Measurements from ENCODE around the gene SLIT2. TPM values are rescaled to one million over a fixed set of nuclear protein-coding genes. Genes with fewer than 3 reads are reported as not detected.

The SLIT2 gene
- total RNA-seq, 1 donor from 2014 or later, result 21.6 TPM

DNA sequence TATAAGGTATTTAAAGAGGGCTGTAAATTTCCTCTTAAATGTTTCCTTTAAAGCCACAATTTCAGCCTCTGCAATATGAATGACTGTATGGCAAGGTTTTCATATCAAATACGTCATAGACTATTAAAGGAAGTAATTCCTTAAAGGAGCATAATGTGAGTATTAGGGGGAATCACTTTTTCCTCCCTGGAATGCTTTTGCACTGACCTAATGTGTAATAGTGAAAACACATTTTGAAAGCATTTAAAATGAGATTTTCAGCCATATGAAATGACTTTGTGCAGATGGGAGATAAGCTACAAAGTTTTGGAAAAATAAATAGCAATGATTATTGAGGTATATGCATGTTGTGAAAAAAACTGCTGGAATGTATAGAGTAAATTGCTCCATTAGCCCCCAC, 17.6 kb downstream of the SLIT2 start:
- no peaks in the 10 kb centered on the region for H3K4me1 Mint-ChIP-seq (ENCODE audit: low read depth, unreplicated experiment)
- H3K27ac Mint-ChIP-seq (ENCODE audit: unreplicated experiment), result no peak overlapping the region
- TF ChIP-seq, protein P1, sequence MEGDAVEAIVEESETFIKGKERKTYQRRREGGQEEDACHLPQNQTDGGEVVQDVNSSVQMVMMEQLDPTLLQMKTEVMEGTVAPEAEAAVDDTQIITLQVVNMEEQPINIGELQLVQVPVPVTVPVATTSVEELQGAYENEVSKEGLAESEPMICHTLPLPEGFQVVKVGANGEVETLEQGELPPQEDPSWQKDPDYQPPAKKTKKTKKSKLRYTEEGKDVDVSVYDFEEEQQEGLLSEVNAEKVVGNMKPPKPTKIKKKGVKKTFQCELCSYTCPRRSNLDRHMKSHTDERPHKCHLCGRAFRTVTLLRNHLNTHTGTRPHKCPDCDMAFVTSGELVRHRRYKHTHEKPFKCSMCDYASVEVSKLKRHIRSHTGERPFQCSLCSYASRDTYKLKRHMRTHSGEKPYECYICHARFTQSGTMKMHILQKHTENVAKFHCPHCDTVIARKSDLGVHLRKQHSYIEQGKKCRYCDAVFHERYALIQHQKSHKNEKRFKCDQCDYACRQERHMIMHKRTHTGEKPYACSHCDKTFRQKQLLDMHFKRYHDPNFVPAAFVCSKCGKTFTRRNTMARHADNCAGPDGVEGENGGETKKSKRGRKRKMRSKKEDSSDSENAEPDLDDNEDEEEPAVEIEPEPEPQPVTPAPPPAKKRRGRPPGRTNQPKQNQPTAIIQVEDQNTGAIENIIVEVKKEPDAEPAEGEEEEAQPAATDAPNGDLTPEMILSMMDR (IDR thresholded peaks at IDR 0.05; ENCODE audit: partially characterized antibody, unreplicated experiment), result no peak
- DNase-seq, result no peak
- no peaks in the 10 kb centered on the region for H3K27me3 Mint-ChIP-seq (ENCODE audit: unreplicated experiment)
- H3K36me3 Mint-ChIP-seq (ENCODE audit: unreplicated experiment), result no peaks in the 10 kb centered on the region
- no peak overlapping the region for H3K4me3 Mint-ChIP-seq (ENCODE audit: unreplicated experiment)
- no peaks in the 10 kb centered on the region for H3K9me3 Mint-ChIP-seq (ENCODE audit: unreplicated experiment)

DNA sequence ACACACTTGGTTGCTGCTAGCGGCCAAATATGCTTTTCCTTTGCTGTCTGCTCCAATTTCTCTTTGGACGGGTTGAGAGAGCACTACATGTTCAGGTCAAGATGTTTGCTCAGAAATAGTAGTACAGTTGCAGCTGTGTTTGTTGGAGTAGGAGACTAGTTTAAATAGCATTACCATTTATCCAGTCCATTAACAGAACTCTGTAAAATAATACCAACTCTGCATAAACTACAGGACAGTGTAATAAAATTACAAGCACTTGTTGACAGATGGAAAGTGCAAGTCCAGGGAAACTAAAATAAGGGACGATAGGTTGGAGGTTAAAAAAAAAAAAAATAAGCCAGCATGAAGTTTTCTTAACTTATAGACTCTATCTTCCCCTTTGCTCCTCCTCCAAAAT, 20.2 kb downstream of the SLIT2 start:
- TF ChIP-seq, protein P1 (IDR thresholded peaks at IDR 0.05; ENCODE audit: partially characterized antibody, unreplicated experiment), result no peak
- no peak overlapping the region for H3K27ac Mint-ChIP-seq (ENCODE audit: unreplicated experiment)
- no peaks in the 10 kb centered on the region for H3K4me1 Mint-ChIP-seq (ENCODE audit: low read depth, unreplicated experiment)
- H3K4me3 Mint-ChIP-seq (ENCODE audit: unreplicated experiment), result no peak overlapping the region
- DNase-seq, result no peak
- no peaks in the 10 kb centered on the region for H3K27me3 Mint-ChIP-seq (ENCODE audit: unreplicated experiment)
- no peaks in the 10 kb centered on the region for H3K9me3 Mint-ChIP-seq (ENCODE audit: unreplicated experiment)
- no peaks in the 10 kb centered on the region for H3K36me3 Mint-ChIP-seq (ENCODE audit: unreplicated experiment)

DNA sequence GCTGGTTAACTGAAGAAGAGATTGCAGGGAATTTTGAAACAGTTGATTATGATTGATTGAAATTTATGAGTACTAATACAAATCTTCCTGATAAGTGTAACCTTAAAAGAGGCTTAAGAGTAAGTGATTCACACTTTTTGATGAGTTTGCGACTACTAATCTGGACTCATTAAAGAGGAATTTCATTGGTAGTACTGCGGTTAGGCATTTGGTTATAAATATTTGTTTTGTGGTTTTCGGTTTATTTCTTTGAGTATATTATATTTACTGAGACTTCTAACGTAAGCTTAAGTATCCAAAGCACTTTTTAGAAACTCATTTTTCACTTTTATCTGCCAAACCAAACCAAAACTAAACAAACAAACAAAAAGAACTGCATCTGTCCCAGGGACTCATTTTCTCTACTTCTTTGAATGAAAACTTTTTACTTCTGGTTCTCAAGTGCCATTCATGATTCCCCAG, 20.7 kb downstream of the SLIT2 start:
- TF ChIP-seq, protein P1 (IDR thresholded peaks at IDR 0.05; ENCODE audit: partially characterized antibody, unreplicated experiment), result no peak
- Mint-ChIP-seq H3K27me3 (ENCODE audit: unreplicated experiment) (no peaks in the 10 kb centered on the region), H3K27ac (ENCODE audit: unreplicated experiment) (no peak overlapping the region), H3K4me1 (ENCODE audit: low read depth, unreplicated experiment) (no peaks in the 10 kb centered on the region), H3K9me3 (ENCODE audit: unreplicated experiment) (no peaks in the 10 kb centered on the region), H3K4me3 (ENCODE audit: unreplicated experiment) (no peak overlapping the region), H3K36me3 (ENCODE audit: unreplicated experiment) (no peaks in the 10 kb centered on the region)
- no peak for DNase-seq

DNA sequence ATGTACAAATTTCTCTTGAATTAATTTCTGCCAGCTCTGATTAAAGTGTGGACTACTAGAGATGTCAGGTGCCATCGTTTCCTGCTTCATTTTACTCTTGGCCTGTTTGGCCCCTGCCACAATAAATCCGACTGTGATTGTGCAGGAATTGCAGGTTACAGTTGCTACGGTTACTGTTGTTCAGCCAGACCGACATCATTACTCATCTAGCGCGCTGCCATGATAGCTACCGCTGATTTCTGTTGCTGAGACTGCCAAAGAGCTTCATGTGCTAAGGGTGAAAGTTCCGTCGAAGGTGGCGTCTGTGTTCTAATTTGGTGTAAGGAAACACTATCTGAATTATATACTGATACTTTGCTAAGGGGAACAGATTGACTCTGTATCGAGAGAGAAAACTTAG, 22.1 kb downstream of the SLIT2 start:
- TF ChIP-seq, protein P1 (IDR thresholded peaks at IDR 0.05; ENCODE audit: partially characterized antibody, unreplicated experiment), result no peak
- H3K4me1 Mint-ChIP-seq (ENCODE audit: low read depth, unreplicated experiment), result no peaks in the 10 kb centered on the region
- H3K36me3 Mint-ChIP-seq (ENCODE audit: unreplicated experiment), result no peaks in the 10 kb centered on the region
- no peak overlapping the region for H3K27ac Mint-ChIP-seq (ENCODE audit: unreplicated experiment)
- no peak for DNase-seq
- no peak overlapping the region for H3K4me3 Mint-ChIP-seq (ENCODE audit: unreplicated experiment)
- no peaks in the 10 kb centered on the region for H3K9me3 Mint-ChIP-seq (ENCODE audit: unreplicated experiment)
- no peaks in the 10 kb centered on the region for H3K27me3 Mint-ChIP-seq (ENCODE audit: unreplicated experiment)

DNA sequence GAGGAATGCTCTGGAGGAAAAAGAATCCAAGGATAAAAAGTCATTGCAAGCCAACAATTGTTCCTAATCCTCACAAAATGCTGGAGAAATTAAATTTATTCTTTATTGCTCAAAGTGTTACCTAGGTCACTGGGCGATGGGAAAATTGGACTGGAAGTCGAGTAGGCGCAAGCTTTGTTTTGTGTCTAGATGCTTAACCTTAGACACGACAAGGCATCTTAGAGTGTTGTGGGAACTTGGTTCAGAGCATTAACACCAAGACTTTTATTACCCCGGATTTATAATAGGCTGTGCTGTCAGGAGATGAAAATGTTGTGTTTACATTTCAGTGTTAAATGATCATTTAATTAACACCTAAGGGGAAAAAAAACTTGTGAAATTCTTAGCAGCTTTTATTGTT, 25.1 kb downstream of the SLIT2 start:
- no peak for DNase-seq
- Mint-ChIP-seq H3K36me3 (ENCODE audit: unreplicated experiment) (no peaks in the 10 kb centered on the region), H3K4me1 (ENCODE audit: low read depth, unreplicated experiment) (peaks cover 8% of the 10 kb centered on the region), H3K4me3 (ENCODE audit: unreplicated experiment) (no peak overlapping the region), H3K9me3 (ENCODE audit: unreplicated experiment) (no peaks in the 10 kb centered on the region), H3K27ac (ENCODE audit: unreplicated experiment) (no peak overlapping the region), H3K27me3 (ENCODE audit: unreplicated experiment) (no peaks in the 10 kb centered on the region)
- TF ChIP-seq, protein P1 (IDR thresholded peaks at IDR 0.05; ENCODE audit: partially characterized antibody, unreplicated experiment), result no peak

Measured in glutamatergic neuron (in vitro differentiated cells).